GM18909 (cell line): Measurements from ENCODE around the gene GOLGA7B.

Source experiments
- ATAC-seq: cut with Tn5 transposase; IDR thresholded peaks from one replicate; pipeline ENCODE4 v1.9.1; 2021; ENCODE audit warnings: mild to moderate bottlenecking; ENCODE audit not compliant: unreplicated experiment, poor library complexity

Gene GOLGA7B

GRCh38 chr10:97914171-97914836 lies 64.7 kb downstream of the GOLGA7B start:
- no peak for ATAC-seq

DNA sequence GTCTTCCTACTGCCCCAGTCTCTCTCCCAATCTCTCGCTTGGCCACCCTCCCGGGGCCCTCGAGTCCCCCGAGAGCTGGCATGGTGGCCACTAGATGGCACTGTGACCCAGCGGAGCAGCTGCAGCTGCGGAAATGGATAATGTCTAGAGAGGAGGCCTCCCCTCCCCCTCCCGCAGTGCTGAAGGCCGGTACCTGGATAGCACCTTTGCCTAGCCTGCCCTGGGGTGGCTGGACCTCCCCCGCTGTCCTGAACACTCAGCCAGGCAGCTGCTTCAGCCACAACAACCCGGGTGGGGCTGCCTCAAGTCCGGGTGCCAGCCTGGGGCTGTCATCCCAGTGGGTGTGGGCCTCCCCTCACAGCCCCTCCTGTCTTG lies 65.2 kb downstream of the GOLGA7B start:
- peak; percentile 75 for ATAC-seq

DNA sequence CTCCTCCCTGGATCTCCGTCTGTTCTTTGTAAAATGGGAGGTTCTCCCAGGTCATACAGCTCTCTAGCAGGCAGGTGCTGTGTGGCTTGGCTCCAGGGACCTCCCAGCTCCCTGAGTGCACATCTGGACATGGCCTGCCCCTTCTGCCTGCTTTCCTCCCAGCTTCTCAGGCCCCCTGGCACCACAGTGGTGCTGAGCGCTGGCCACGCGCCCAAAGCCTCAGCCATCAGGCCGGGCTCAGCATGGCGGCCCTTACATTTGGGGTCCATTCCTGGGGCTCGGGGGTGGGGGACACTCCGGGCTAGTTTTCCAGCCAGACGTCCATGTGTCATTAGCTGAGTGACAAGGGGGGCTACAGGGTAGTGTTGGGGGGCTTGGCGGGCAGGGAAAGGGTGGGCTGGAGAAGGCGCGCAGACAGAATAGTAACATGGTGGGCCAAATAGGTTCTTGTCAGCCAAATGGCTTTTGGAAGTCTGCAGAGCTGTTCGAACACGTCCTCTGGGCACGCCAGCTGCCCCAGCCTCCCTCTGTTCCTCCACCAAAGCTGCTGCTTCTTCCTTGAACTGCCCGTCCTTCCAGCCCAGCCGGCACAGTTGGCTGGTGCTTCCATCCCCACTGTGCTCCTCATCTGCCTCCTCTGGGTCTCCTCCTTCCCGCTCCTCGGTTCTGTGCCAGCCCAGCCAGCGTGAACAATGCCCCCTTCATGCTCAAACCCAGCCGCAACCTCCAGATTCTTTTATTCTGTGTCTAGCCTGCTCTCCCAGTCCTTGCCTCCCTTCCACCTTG lies 65.9 kb downstream of the GOLGA7B start:
- ATAC-seq: no peak

- no peak for ATAC-seq
Observed at GRCh38 chr10:97916586-97916985, 66.9 kb downstream of the GOLGA7B start.

GRCh38 chr10:97919012-97919411 lies 69.4 kb downstream of the GOLGA7B start:
- ATAC-seq: no peak

DNA sequence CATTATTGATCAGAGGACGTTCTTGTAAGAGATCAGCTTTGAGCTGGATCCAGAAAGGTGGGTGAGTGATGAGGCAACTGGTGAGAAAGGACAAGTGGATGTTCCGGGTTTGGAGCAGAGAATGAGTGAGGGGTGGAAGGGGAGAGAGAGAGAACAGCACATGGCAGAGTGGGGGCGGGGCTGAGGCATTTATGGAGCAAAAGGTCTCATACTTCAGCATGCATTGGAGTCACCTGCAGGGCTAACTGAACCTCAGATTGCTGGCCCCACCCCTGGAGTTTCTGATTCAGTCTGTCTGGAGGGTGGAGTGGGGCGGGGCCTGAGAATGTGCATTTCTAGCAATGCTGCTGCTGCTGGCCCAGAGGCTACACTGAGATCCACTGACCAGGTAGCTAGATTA lies 71.2 kb downstream of the GOLGA7B start:
- no peak for ATAC-seq
